Astrocyte (in vitro differentiated cells and primary cell): ENCODE data around the gene PRRT1. TPM values are rescaled to one million over a fixed set of nuclear protein-coding genes. Genes with fewer than 3 reads are reported as not detected.
"Not testable (repeated sequence)": the region's sequence is repeated elsewhere in the genome, so short reads cannot be mapped to it uniquely, and the experiment has no call there.

Experiments used
- DNase-seq: peaks from one replicate; pipeline ENCODE4 v3.0.0-alpha.2; 2010; ENCODE audit warnings: low read depth
- FAIRE-seq: peaks from 2 replicates; lab custom pipeline; 2011; peaks lifted over from hg19 to GRCh38; lab: Jason Lieb, UNC
- H2AFZ ChIP-seq: 2 replicates; pipeline ENCODE4 v1.6.0; 2012; ENCODE audit warnings: low read depth, low read length, inconsistent platforms
- H3K27ac ChIP-seq: 2 replicates; pipeline ENCODE4 v1.5.1; 2011; ENCODE audit warnings: low read depth, low read length, inconsistent platforms
- H3K27me3 ChIP-seq: 2 replicates; pipeline ENCODE4 v1.6.0; 2011; ENCODE audit warnings: low read length, inconsistent platforms; ENCODE audit not compliant: insufficient read depth
- H3K36me3 ChIP-seq: 2 replicates; pipeline ENCODE4 v1.5.1; 2011; ENCODE audit warnings: low read length, inconsistent platforms; ENCODE audit not compliant: insufficient read depth
- H3K4me1 ChIP-seq: 2 replicates; pipeline ENCODE4 v1.5.1; 2011; ENCODE audit warnings: low read length, inconsistent platforms; ENCODE audit not compliant: insufficient read depth
- H3K4me2 ChIP-seq: 2 replicates; pipeline ENCODE4 v1.6.0; 2012; ENCODE audit warnings: low read length, inconsistent platforms
- H3K4me3 ChIP-seq: 2 replicates; pipeline ENCODE4 v1.5.1; 2011; ENCODE audit warnings: low read depth, mild to moderate bottlenecking, low read length, inconsistent platforms; ENCODE audit not compliant: insufficient read depth
- H3K79me2 ChIP-seq: 2 replicates; pipeline ENCODE4 v1.6.0; 2012; ENCODE audit warnings: mild to moderate bottlenecking, low read length, inconsistent platforms; ENCODE audit not compliant: insufficient read depth
- H3K9ac ChIP-seq: 2 replicates; pipeline ENCODE4 v1.6.0; 2012; ENCODE audit warnings: mild to moderate bottlenecking, low read length, inconsistent platforms
- H3K9me3 ChIP-seq: 2 replicates; pipeline ENCODE4 v1.5.1; 2012; ENCODE audit warnings: low read depth, mild to moderate bottlenecking, low read length, inconsistent platforms; ENCODE audit not compliant: insufficient read depth
- H4K20me1 ChIP-seq: 2 replicates; pipeline ENCODE4 v1.6.0; 2012; ENCODE audit warnings: low read length, inconsistent platforms; ENCODE audit not compliant: insufficient read depth
- H3K27ac Mint-ChIP-seq: one replicate; pipeline ENCODE4 v1.8.0; 2021; ENCODE audit warnings: mild to moderate bottlenecking, mixed read lengths; ENCODE audit not compliant: unreplicated experiment
- H3K27me3 Mint-ChIP-seq: one replicate; pipeline ENCODE4 v1.8.0; 2021; ENCODE audit warnings: low read depth, mixed read lengths; ENCODE audit not compliant: unreplicated experiment
- H3K36me3 Mint-ChIP-seq: one replicate; pipeline ENCODE4 v1.8.0; 2021; ENCODE audit warnings: low read depth, mixed read lengths; ENCODE audit not compliant: unreplicated experiment
- H3K4me1 Mint-ChIP-seq: one replicate; pipeline ENCODE4 v1.8.0; 2021; ENCODE audit warnings: low read depth, mixed read lengths; ENCODE audit not compliant: unreplicated experiment
- H3K4me3 Mint-ChIP-seq: one replicate; pipeline ENCODE4 v1.8.0; 2021; ENCODE audit warnings: mild to moderate bottlenecking, moderate library complexity, mixed read lengths; ENCODE audit not compliant: unreplicated experiment
- H3K9me3 Mint-ChIP-seq: one replicate; pipeline ENCODE4 v1.8.0; 2021; ENCODE audit warnings: mild to moderate bottlenecking, mixed read lengths; ENCODE audit not compliant: unreplicated experiment
- CTCF ChIP-seq: IDR thresholded peaks from 2 replicates; pipeline ENCODE4 v1.5.1; 2011; ENCODE audit warnings: low read depth, mild to moderate bottlenecking, inconsistent platforms, low read length, moderate library complexity; ENCODE audit not compliant: insufficient read depth
- EZH2 ChIP-seq: IDR thresholded peaks from 2 replicates; pipeline ENCODE4 v1.6.1; 2012; ENCODE audit warnings: mild to moderate bottlenecking, low read length, inconsistent platforms; ENCODE audit not compliant: insufficient read depth
- total RNA-seq: library from RNA; stranded (reverse); gene quantifications from 2 replicates; pipeline ENCODE4 v1.2.1, GENCODE V29; 2021

PRRT1 gene
- total RNA-seq, 1 donor from 2014 or later, result 0.45 TPM

GRCh38 chr6:32187009-32187709 lies 35.4 kb upstream of the PRRT1 start:
- Histone ChIP-seq H3K36me3 (peaks cover 18% of the 10 kb centered on the region), H3K79me2 (peaks cover 38% of the 10 kb centered on the region), H3K4me3 (no peak overlapping the region), H4K20me1 (no peaks in the 10 kb centered on the region), H3K4me2 (peak overlapping the region; percentile 100), H3K27me3 (no peaks in the 10 kb centered on the region), H3K4me1 (peaks cover 21% of the 10 kb centered on the region), H3K9me3 (no peaks in the 10 kb centered on the region), H3K27ac (no peak overlapping the region), H2AFZ (no peak overlapping the region), H3K9ac (no peak overlapping the region)
- H3K27ac Mint-ChIP-seq, result no peak overlapping the region
- FAIRE-seq (no peak), DNase-seq (no peak)
- H3K27me3 Mint-ChIP-seq, result no peaks in the 10 kb centered on the region
- peaks cover 30% of the 10 kb centered on the region for H3K4me1 Mint-ChIP-seq
- peaks cover 20% of the 10 kb centered on the region for H3K36me3 Mint-ChIP-seq
- no peaks in the 10 kb centered on the region for H3K9me3 Mint-ChIP-seq
- H3K4me3 Mint-ChIP-seq, result peak overlapping the region; percentile 69
- TF ChIP-seq CTCF (no peak), EZH2 (no peak)

DNA sequence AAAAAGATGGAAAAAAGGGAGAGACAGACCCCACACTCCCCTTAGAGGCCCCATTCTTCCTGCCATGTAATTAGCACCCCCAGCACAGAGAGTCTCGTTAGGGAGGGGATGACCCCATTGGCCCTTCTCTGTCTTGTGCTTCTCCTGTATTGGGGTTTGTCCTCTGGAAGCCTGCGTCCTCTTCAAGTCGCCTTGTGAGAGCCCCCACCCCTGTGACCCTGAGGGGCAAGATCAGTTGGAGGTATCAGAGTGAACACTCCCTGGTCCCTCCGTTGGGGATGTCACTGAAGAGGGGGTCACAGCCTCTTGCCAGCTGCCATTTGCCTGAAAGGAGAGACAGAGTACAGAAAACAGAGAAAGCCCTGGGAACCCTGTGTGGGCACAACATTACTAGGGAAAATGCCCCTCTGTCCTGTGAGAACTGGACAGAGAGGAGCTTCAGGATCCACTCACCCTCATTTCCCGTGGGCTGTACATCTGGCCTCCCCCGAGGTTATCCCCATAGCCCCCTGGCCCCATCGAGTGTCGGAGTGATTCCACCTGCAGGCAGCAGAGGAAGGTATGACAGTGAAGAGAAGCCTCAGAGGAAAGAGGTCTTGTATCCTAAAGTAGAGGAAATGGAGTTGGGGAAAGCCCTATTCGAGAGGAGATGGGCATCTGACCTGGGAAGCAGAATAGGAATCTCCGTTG lies 34.6 kb upstream of the PRRT1 start:
- H3K4me3 Mint-ChIP-seq, result peak overlapping the region; percentile 34
- H2AFZ ChIP-seq, FAIRE-seq, H3K9me3 Mint-ChIP-seq, H3K27me3 ChIP-seq, DNase-seq, H4K20me1 ChIP-seq, H3K4me3 ChIP-seq, H3K27ac Mint-ChIP-seq, H3K27me3 Mint-ChIP-seq, H3K9me3 ChIP-seq: not testable (repeated sequence)
- peaks cover 21% of the 10 kb centered on the region for H3K4me1 ChIP-seq
- peak overlapping the region; percentile 35 for H3K9ac ChIP-seq
- H3K27ac ChIP-seq, result peak overlapping the region; percentile 37
- H3K79me2 ChIP-seq, result peaks cover 30% of the 10 kb centered on the region
- peaks cover 18% of the 10 kb centered on the region for H3K36me3 ChIP-seq
- H3K4me2 ChIP-seq, result peak overlapping the region; percentile 41
- peaks cover 21% of the 10 kb centered on the region for H3K36me3 Mint-ChIP-seq
- peaks cover 26% of the 10 kb centered on the region for H3K4me1 Mint-ChIP-seq

DNA sequence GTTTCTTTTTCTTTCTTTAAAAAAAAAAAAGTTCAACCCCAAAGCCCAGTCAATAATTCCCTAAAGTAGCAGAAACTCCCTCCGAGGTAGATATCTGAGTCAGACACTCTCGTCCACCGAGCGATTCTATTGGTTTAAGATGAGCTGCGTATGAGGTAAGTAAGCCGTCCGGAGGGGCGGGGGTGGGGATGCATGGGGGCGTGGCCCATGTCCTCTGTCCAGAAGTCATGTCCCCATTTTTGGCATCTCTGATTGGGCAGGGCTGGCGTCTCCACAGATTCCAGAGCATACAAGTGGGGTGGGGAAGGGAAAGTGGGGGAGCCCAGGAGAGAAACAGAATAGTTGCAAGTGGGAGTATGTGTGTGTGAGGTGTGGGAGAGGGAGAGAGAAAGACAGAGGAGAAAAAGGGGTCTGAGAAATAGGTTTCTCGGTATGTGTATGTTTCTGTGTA lies 34.0 kb upstream of the PRRT1 start:
- Histone ChIP-seq H3K4me2 (peak overlapping the region; percentile 41), H3K4me1 (peaks cover 18% of the 10 kb centered on the region), H3K79me2 (peaks cover 29% of the 10 kb centered on the region), H3K36me3 (peaks cover 18% of the 10 kb centered on the region), H3K9ac (peak overlapping the region; percentile 35), H3K27ac (peak overlapping the region; percentile 37)
- not testable (repeated sequence) for H3K4me3 ChIP-seq, H3K27me3 Mint-ChIP-seq, H2AFZ ChIP-seq, H3K9me3 Mint-ChIP-seq, H4K20me1 ChIP-seq, H3K27me3 ChIP-seq, H3K9me3 ChIP-seq
- Mint-ChIP-seq H3K4me3 (peak overlapping the region; percentile 66), H3K4me1 (peaks cover 26% of the 10 kb centered on the region), H3K36me3 (peaks cover 22% of the 10 kb centered on the region), H3K27ac (peak overlapping the region; percentile 91)
- FAIRE-seq (peak; percentile 5), DNase-seq (peak; percentile 82)
